HCT116 (cell line): ENCODE measurements around the gene TMEM117. TPM values are rescaled to one million over a fixed set of nuclear protein-coding genes. Genes with fewer than 3 reads are reported as not detected.

Experiments
- ATAC-seq: fragments of 200-7000 bp; cut with Tn5 transposase; 2 replicates; pipeline ENCODE4 v1.9.1; 2020; ENCODE audit warnings: mild to moderate bottlenecking, moderate library complexity
- BruUV-seq: library from RNA; stranded (reverse); fragments of 400-500 nt; replicated peaks from 2 replicates; lab custom pipeline; 2021; lab: Mats Ljungman, UMichigan
- CTCF ChIA-PET: fragments of 300-600 bp; sonication (Branson Sonifier 250); formaldehyde crosslinking; loops from one replicate; lab custom pipeline; 2021; ENCODE audit warnings: antibody characterized with exemption; lab: Charles Lee
- POLR2A ChIA-PET: fragments of 300-600, 350-600 bp; sonication (Branson Sonifier 250); formaldehyde crosslinking; loops from one replicate; lab custom pipeline; 2021; ENCODE audit warnings: antibody characterized with exemption; lab: Charles Lee
- RAD21 ChIA-PET, 2 experiments: fragments of 300-600 bp; sonication (Branson Sonifier 250); formaldehyde crosslinking; loops; one replicate each; lab custom pipeline; 2023; ENCODE audit warnings: low total read pairs in 2 of 2; ENCODE audit not compliant: uncharacterized antibody in 2 of 2, unreplicated experiment in 2 of 2, low non-redundant PET in 1 of 2; lab: Charles Lee
- DNase-seq: peaks from one replicate; pipeline ENCODE4 v3.0.0-alpha.2; 2010; ENCODE audit warnings: low read depth, low spot score
- H2AFZ ChIP-seq: fragments of 200-600 bp; shearing (Covaris generic), sonication (generic); 2 replicates; pipeline ENCODE4 v1.6.1; 2017; ENCODE audit warnings: low read depth, mixed run types, mixed read lengths, antibody characterized with exemption, low read length; ENCODE audit not compliant: poor library complexity, severe bottlenecking
- H3K27ac ChIP-seq: 2 replicates; pipeline ENCODE4 v1.5.1; 2012; ENCODE audit warnings: low read depth, low read length
- H3K27me3 ChIP-seq: fragments of 200-600 bp; sonication (generic); 2 replicates; pipeline ENCODE4 v1.6.1; 2016; ENCODE audit warnings: mixed run types, low read length, mixed read lengths; ENCODE audit not compliant: insufficient read depth
- H3K36me3 ChIP-seq, 2 experiments: fragments of 200-500 bp in 1 of 2; fragments of 200-600 bp in 1 of 2; sonication (Bioruptor generic) in 1 of 2; sonication (generic) in 1 of 2; 2 replicates each; pipeline versions ENCODE4 v1.5.1 to v1.6.1; 2014 to 2016; ENCODE audit warnings: low read length in 2 of 2, inconsistent platforms in 1 of 2, mixed read lengths in 1 of 2, mixed run types in 1 of 2; ENCODE audit not compliant: insufficient read depth in 2 of 2, control insufficient read depth in 1 of 2
- H3K4me1 ChIP-seq, 2 experiments: fragments of 200-600 bp in 1 of 2; sonication (generic) in 1 of 2; 2 replicates each; pipeline versions ENCODE4 v1.5.1 to v1.6.1; 2012 to 2017; ENCODE audit warnings: low read length in 2 of 2, inconsistent platforms in 1 of 2, mild to moderate bottlenecking in 1 of 2, mixed read lengths in 1 of 2, mixed run types in 1 of 2, moderate library complexity in 1 of 2; ENCODE audit not compliant: insufficient read depth in 2 of 2, control insufficient read depth in 1 of 2
- H3K4me2 ChIP-seq: fragments of 200-600 bp; sonication (generic); 2 replicates; pipeline ENCODE4 v1.6.1; 2017; ENCODE audit warnings: mixed run types, low read length, mixed read lengths
- H3K4me3 ChIP-seq, 2 experiments: fragments of 200-600 bp in 1 of 2; sonication (generic) in 1 of 2; replicated peaks in 1 of 2; 2 replicates each; pipeline ENCODE4 v1.5.1; 2011 to 2016; ENCODE audit warnings: low read length in 2 of 2, control low read depth in 1 of 2, low read depth in 1 of 2, mild to moderate bottlenecking in 1 of 2, mixed read lengths in 1 of 2, mixed run types in 1 of 2
- H3K79me2 ChIP-seq: fragments of 200-600 bp; sonication (generic); 2 replicates; pipeline ENCODE4 v1.6.1; 2017; ENCODE audit warnings: mild to moderate bottlenecking, mixed run types, low read length, moderate library complexity, mixed read lengths; ENCODE audit not compliant: insufficient read depth
- H3K9ac ChIP-seq: fragments of 200-600 bp; sonication (generic); 2 replicates; pipeline ENCODE4 v1.6.1; 2016; ENCODE audit warnings: low read length, mixed read lengths
- H3K9me2 ChIP-seq: fragments of 200-600 bp; sonication (generic), shearing (Covaris generic); 2 replicates; pipeline ENCODE4 v1.6.1; 2017; ENCODE audit warnings: mixed run types, mild to moderate bottlenecking, moderate library complexity; ENCODE audit not compliant: insufficient read depth
- H3K9me3 ChIP-seq, 2 experiments: fragments of 200-500 bp in 1 of 2; fragments of 200-600 bp in 1 of 2; sonication (Bioruptor generic) in 1 of 2; sonication (generic) in 1 of 2; 2 replicates each; pipeline ENCODE4 v1.6.1; 2014 to 2017; ENCODE audit warnings: low read length in 2 of 2, mixed read lengths in 2 of 2, inconsistent platforms in 1 of 2, low read depth in 1 of 2, mild to moderate bottlenecking in 1 of 2, mixed run types in 1 of 2, moderate library complexity in 1 of 2; ENCODE audit not compliant: control insufficient read depth in 1 of 2, insufficient read depth in 1 of 2
- H4K20me1 ChIP-seq: fragments of 200-600 bp; sonication (generic), shearing (Covaris generic); 2 replicates; pipeline ENCODE4 v1.6.1; 2017; ENCODE audit warnings: mixed run types, mild to moderate bottlenecking, moderate library complexity; ENCODE audit not compliant: insufficient read depth
- CBX3 ChIP-seq: IDR thresholded peaks from 2 replicates; pipeline ENCODE4 v1.6.1; 2012; ENCODE audit warnings: low read depth
- EGR1 ChIP-seq: IDR thresholded peaks from 2 replicates; pipeline ENCODE4 v1.6.1; 2012; ENCODE audit warnings: low read depth
- ELF1 ChIP-seq: IDR thresholded peaks from 2 replicates; pipeline ENCODE4 v1.6.1; 2012; ENCODE audit warnings: low read depth, borderline replicate concordance
- EZH2 ChIP-seq: fragments of 200-600 bp; sonication (generic); IDR thresholded peaks from 2 replicates; pipeline ENCODE4 v1.6.1; 2017; ENCODE audit warnings: antibody characterized with exemption, mixed run types
- EZH2phosphoT487 ChIP-seq: fragments of 200-600 bp; IDR thresholded peaks from 2 replicates; pipeline ENCODE4 v1.6.1; 2018; ENCODE audit warnings: antibody characterized with exemption, borderline replicate concordance
- POLR2A ChIP-seq: IDR thresholded peaks from 2 replicates; pipeline ENCODE4 v1.7.0; 2011; ENCODE audit warnings: borderline replicate concordance; ENCODE audit not compliant: insufficient read depth, insufficient read length; ENCODE audit errors: extremely low read depth
- POLR2AphosphoS5 ChIP-seq: IDR thresholded peaks from 2 replicates; pipeline ENCODE4 v1.6.1; 2011; ENCODE audit warnings: mild to moderate bottlenecking, low read depth, low read length, moderate library complexity
- RAD21 ChIP-seq: IDR thresholded peaks from 2 replicates; pipeline ENCODE4 v1.6.1; 2012; ENCODE audit warnings: low read depth, mild to moderate bottlenecking
- SP1 ChIP-seq: IDR thresholded peaks from 2 replicates; pipeline ENCODE4 v1.6.1; 2012; ENCODE audit warnings: low read depth
- SRF ChIP-seq: IDR thresholded peaks from 2 replicates; pipeline ENCODE4 v1.6.1; 2012; ENCODE audit warnings: low read depth
- YY1 ChIP-seq: IDR thresholded peaks from 2 replicates; pipeline ENCODE4 v1.6.1; 2011; ENCODE audit warnings: low read length, low read depth, moderate library complexity, mild to moderate bottlenecking; ENCODE audit not compliant: insufficient replicate concordance; ENCODE audit errors: extremely low read depth
- ZFX ChIP-seq: fragments of 450-650 bp; IDR thresholded peaks from 2 replicates; pipeline ENCODE4 v1.6.1; 2017
- ZNF274 ChIP-seq: fragments of 200-500 bp; sonication (Bioruptor generic); IDR thresholded peaks from 2 replicates; pipeline ENCODE4 v1.6.1; 2014; ENCODE audit warnings: mild to moderate bottlenecking, low read depth, low read length, inconsistent platforms
- intact Hi-C: fragments of 100-400 bp; cut with micrococcal nuclease; formaldehyde crosslinking; loops from 2 replicates; pipeline ENCODE4 v1.10.0; 2022
- total RNA-seq: library from RNA; stranded (reverse); gene quantifications from one replicate; pipeline ENCODE4 v1.2.1, GENCODE V29; 2021; ENCODE audit not compliant: unreplicated experiment
- TF ChIP-seq, protein P1 (sequence below): IDR thresholded peaks from 2 replicates; pipeline ENCODE4 v1.6.1; 2012
- TF ChIP-seq, protein P2 (sequence below): IDR thresholded peaks from 2 replicates; pipeline ENCODE4 v1.6.1; 2012; ENCODE audit warnings: low read depth
- TF ChIP-seq, protein P3 (sequence below): IDR thresholded peaks from 2 replicates; pipeline ENCODE4 v1.6.1; 2012

The TMEM117 gene
- total RNA-seq, 1 experiment from 2014 or later: 3.6 TPM

DNA sequence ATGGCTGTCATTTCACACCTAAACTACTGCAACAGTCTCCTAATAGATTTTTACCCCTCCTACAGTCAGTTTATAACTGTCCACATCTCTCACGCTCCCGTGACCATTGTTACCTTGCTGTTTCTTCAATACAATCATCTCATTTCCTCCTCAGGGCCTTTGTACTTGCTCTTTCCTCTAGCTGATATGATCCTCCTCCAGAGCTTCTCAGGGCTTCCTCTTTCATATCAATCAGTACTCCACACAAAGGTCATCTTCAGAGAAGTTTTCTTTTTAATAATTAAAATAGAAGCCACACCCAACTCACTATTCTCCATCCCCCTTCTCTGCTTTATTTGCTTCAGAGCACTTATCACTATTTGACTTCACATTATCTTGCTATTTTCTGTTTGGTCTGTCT, 532.0 kb downstream of the TMEM117 start:
- CTCF ChIA-PET: no interaction called here
- Histone ChIP-seq H3K9me2 (no peaks in the 10 kb centered on the region), H3K4me2 (no peak overlapping the region), H3K4me1 (no peaks in the 10 kb centered on the region), H3K27ac (no peak overlapping the region), H3K79me2 (no peaks in the 10 kb centered on the region), H3K9me3 (no peaks in the 10 kb centered on the region), H3K27me3 (no peaks in the 10 kb centered on the region), H2AFZ (no peak overlapping the region), H3K36me3 (no peaks in the 10 kb centered on the region), H4K20me1 (no peaks in the 10 kb centered on the region), H3K4me3 (no peak overlapping the region), H3K9ac (no peak overlapping the region)
- TF ChIP-seq, protein P1, sequence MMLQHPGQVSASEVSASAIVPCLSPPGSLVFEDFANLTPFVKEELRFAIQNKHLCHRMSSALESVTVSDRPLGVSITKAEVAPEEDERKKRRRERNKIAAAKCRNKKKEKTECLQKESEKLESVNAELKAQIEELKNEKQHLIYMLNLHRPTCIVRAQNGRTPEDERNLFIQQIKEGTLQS: no peak
- POLR2A ChIA-PET: no interaction called here
- RAD21 ChIA-PET: no interaction called here
- intact Hi-C loops: no loop called here
- ATAC-seq (no peak), DNase-seq (no peak)
- BruUV-seq: no TSS peak

DNA sequence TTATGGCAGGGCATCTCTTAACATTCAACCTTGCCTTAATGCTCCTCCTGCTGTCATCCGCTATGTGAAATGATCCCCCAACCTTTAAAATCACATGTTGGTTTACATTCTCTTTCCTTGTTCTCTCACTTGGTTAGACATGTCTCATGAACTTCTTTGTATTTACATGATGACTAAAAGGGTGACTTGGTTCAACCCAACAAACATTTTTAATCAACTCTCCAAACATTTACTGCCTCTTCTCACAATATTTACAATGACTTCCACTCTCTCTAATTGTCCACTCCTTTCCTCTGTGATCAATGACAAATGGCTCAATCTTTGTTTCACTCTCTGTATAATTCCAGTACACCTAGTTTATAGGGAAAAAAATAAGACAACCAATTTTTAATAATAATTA, 534.1 kb downstream of the TMEM117 start:
- Histone ChIP-seq H4K20me1 (no peaks in the 10 kb centered on the region), H3K9me3 (no peaks in the 10 kb centered on the region), H2AFZ (no peak overlapping the region), H3K9ac (no peak overlapping the region), H3K27me3 (no peaks in the 10 kb centered on the region), H3K9me2 (no peaks in the 10 kb centered on the region), H3K4me1 (no peaks in the 10 kb centered on the region), H3K27ac (no peak overlapping the region), H3K4me3 (no peak overlapping the region), H3K36me3 (no peaks in the 10 kb centered on the region), H3K79me2 (no peaks in the 10 kb centered on the region), H3K4me2 (no peak overlapping the region)
- intact Hi-C loops: no loop called here
- no TSS peak for BruUV-seq
- ChIA-PET POLR2A (no interaction called here), RAD21 (no interaction called here), CTCF (no interaction called here)
- ATAC-seq (no peak), DNase-seq (no peak)
- TF ChIP-seq YY1: no peak
- no peak for TF ChIP-seq ZNF274
- TF ChIP-seq ELF1: no peak
- TF ChIP-seq POLR2AphosphoS5: no peak
- TF ChIP-seq ZFX: no peak
- TF ChIP-seq EZH2phosphoT487: no peak
- no peak for TF ChIP-seq SRF
- TF ChIP-seq, protein P2, sequence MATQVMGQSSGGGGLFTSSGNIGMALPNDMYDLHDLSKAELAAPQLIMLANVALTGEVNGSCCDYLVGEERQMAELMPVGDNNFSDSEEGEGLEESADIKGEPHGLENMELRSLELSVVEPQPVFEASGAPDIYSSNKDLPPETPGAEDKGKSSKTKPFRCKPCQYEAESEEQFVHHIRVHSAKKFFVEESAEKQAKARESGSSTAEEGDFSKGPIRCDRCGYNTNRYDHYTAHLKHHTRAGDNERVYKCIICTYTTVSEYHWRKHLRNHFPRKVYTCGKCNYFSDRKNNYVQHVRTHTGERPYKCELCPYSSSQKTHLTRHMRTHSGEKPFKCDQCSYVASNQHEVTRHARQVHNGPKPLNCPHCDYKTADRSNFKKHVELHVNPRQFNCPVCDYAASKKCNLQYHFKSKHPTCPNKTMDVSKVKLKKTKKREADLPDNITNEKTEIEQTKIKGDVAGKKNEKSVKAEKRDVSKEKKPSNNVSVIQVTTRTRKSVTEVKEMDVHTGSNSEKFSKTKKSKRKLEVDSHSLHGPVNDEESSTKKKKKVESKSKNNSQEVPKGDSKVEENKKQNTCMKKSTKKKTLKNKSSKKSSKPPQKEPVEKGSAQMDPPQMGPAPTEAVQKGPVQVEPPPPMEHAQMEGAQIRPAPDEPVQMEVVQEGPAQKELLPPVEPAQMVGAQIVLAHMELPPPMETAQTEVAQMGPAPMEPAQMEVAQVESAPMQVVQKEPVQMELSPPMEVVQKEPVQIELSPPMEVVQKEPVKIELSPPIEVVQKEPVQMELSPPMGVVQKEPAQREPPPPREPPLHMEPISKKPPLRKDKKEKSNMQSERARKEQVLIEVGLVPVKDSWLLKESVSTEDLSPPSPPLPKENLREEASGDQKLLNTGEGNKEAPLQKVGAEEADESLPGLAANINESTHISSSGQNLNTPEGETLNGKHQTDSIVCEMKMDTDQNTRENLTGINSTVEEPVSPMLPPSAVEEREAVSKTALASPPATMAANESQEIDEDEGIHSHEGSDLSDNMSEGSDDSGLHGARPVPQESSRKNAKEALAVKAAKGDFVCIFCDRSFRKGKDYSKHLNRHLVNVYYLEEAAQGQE: no peak
- no peak for TF ChIP-seq EZH2
- TF ChIP-seq POLR2A: no peak
- TF ChIP-seq CBX3: no peak
- TF ChIP-seq, protein P3, sequence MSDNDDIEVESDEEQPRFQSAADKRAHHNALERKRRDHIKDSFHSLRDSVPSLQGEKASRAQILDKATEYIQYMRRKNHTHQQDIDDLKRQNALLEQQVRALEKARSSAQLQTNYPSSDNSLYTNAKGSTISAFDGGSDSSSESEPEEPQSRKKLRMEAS: no peak
- TF ChIP-seq EGR1: no peak
- TF ChIP-seq RAD21: no peak
- no peak for TF ChIP-seq SP1
